Mesangial cell (primary cell): Measurements from ENCODE around the gene TNIK. TPM values are rescaled to one million over a fixed set of nuclear protein-coding genes. Genes with fewer than 3 reads are reported as not detected.

Experiments
- total RNA-seq: library from RNA; depleted of rRNA; stranded (reverse); fragments of >200 nt; gene quantifications from 2 replicates; pipeline ENCODE4 v1.2.3, GENCODE V29; 2015

The TNIK gene
- 8.5 and 18.4 TPM in 2 replicates for total RNA-seq

GRCh38 chr3:171459942-171460724 is at the start of gene TNIK:
TSS of gene TNIK (minus strand) at chr3:171460405. CDS start at chr3:171460063, 342 bp downstream.

GRCh38 chr3:171026597-171027293 is 433.5 kb downstream of the TNIK start, which contains the start of gene SLC2A2:
TSS of gene SLC2A2 (minus strand) at chr3:171026720. CDS start at chr3:171026670, 50 bp downstream.

